GM19467 (cell line): ENCODE data around the gene COLEC11.
"Not testable (repeated sequence)": the region's sequence is repeated elsewhere in the genome, so short reads cannot be mapped to it uniquely, and the experiment has no call there.

Source experiments
- ATAC-seq: cut with Tn5 transposase; IDR thresholded peaks from one replicate; pipeline ENCODE4 v1.9.1; 2021; ENCODE audit warnings: mild to moderate bottlenecking, moderate library complexity; ENCODE audit not compliant: unreplicated experiment

The COLEC11 gene

DNA sequence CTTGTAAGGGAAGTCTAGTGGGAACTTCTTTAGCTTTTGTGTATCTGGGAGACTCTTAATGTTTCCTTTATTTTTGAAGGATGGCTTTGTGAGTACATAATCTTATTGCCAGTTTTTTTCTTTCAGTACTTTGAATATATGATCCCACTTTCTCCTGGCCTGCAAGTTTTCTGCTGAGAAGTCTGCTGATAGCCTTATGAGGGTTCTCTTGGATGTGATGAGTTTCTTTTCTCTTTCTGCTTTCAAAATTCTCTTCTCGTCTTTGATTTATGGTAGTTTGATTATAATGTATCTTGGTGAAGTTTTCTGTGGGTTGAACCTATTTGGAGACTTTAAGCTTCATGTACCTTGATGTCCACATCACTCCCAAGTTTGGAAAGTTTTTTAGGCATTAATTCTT, 28.1 kb downstream of the COLEC11 start:
- no peak for ATAC-seq

DNA sequence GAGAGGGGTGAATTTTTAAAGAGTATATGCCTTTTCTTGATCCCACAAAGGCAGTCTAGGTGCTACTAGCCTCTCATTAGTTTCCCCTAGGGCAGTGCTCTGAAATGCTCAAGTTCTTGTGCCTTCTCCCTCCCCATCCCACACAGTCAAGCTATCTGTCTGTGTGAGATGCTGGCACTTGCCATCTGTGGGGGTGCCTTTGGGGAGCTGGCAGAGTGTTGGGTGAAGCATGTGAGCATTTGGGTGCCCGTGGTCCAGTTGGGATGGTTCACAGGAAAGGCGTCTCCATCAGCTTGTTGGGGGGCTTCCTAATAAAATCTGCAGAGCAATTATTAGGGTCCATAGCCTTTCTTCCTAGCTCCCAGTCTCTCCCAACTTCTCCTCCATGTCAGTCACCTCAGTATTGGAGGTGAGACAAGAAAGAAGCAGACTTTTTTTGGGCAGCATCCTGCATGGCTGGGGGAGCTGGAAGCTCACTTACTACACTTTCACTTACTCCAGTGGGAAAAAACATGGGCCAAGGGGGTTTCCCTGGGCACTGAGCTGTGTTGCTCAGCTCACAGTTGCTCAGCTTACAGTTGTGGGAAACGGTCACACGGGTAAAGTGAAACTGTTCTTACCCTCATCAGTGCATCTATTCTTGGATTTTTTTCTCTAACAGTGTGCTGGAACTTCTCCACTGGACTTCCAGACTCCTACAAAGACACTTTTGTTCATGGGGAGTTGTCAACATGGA, 29.3 kb downstream of the COLEC11 start:
- ATAC-seq, result no peak

- ATAC-seq, result no peak
Measured at GRCh38 chr2:3625186-3625585, 30.3 kb downstream of the COLEC11 start.

DNA sequence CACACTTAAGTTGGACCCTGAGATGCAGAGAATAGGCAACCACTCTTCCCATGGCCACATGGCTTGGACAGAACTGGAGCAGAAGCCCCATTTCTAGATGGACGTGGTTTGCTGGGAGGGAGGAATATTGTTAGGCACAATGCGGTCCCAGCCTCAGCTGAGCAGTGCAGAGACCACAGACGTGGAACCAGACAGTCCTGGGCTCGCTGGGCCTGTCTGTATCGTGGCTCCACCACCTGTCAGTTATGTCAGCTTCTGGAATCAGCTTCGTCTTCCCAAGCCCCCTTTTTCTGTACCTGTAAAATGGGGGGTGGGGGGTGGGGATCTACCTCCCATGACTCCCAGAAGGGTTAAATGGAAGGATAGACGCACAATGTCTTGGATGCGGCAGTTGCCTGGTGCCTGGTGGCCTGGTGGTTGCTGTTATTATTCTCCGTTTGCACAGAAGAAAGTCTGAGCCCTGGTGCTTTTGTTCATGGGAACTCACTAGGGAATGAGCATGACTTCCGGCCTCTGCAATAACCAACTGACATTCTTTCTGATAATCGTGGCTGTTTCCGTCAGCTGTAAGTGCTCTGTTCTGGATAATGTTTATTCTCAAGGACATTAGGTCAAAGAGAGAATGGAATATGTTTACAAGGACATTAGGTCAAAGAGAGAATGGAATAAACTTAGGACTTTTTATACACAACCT, 31.4 kb downstream of the COLEC11 start:
- no peak for ATAC-seq

GRCh38 chr2:3626812-3627499, 32.0 kb downstream of the COLEC11 start:
- no peak for ATAC-seq

DNA sequence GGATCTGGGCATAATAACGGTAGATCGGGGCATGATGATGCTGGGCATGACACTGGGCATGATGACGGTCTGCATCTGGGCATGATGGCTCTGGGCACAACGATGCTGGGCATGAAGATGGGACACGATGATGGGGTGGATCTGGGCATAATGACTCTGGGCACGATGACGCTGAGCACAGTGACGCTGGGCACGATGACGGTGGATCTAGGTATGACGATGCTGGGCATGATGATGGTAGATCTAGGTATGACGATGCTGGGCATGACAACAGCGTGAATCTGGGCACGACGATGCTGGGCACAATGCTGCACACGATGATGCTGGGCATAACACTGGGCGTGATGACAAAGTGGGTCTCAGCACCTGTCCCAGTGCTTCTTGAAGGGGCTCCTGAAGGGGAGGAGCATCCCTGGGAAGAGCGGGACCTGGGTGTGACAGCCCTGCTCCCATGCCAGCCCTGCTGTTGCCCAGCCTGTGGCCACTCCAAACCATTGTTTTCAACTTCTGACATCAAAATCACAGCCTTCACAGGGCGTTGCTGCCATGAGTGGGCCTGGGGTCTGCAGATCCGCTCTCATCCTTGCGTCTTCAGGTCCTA, 32.7 kb downstream of the COLEC11 start:
- ATAC-seq, result no peak

- ATAC-seq, result no peak
Measured at GRCh38 chr2:3628241-3628679, 33.3 kb downstream of the COLEC11 start.

- no peak for ATAC-seq
Measured at GRCh38 chr2:3628800-3629199, 33.9 kb downstream of the COLEC11 start.

- no peak for ATAC-seq
Measured at GRCh38 chr2:3630631-3631030, 35.7 kb downstream of the COLEC11 start.

GRCh38 chr2:3631161-3631850, 36.4 kb downstream of the COLEC11 start:
- no peak for ATAC-seq

DNA sequence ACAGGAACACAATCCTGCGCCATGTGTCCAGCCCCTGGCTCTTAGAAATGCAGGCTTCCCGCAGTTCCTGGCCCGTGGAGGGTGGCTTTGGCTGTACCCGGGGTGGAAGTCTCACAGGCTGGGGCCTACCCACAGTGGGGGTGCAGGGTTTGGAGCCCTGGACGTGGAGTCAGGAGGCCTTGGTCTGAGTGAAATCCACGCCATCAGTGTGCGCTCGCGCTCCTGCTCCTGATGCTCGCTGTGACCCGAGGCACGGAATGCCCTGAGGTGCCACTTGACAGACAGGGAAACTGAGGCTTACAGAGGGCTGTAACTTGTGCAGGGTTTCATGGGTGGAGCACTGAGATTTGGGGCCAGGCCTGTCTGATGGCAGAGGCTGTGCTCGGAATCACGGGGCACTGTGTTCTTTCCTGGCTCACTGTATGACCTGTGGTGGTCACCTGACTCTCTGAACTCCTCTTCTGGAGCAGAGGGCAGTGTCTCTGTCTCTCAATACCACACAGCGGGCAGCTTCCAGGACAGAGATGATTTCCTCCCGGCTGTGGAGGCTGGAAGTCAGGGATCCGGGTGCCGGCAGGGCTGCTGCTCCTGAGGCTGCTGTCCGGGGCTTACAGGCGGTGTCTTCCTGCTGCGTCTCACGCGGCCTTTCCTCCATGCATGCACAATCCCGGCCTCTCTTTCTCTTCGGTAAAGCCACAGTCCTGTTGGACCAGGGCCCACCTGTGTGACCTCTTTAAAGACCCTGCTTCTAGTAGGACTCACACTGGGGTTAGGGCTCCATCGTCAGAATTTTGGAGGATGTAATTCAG, 37.1 kb downstream of the COLEC11 start:
- ATAC-seq, result no peak

DNA sequence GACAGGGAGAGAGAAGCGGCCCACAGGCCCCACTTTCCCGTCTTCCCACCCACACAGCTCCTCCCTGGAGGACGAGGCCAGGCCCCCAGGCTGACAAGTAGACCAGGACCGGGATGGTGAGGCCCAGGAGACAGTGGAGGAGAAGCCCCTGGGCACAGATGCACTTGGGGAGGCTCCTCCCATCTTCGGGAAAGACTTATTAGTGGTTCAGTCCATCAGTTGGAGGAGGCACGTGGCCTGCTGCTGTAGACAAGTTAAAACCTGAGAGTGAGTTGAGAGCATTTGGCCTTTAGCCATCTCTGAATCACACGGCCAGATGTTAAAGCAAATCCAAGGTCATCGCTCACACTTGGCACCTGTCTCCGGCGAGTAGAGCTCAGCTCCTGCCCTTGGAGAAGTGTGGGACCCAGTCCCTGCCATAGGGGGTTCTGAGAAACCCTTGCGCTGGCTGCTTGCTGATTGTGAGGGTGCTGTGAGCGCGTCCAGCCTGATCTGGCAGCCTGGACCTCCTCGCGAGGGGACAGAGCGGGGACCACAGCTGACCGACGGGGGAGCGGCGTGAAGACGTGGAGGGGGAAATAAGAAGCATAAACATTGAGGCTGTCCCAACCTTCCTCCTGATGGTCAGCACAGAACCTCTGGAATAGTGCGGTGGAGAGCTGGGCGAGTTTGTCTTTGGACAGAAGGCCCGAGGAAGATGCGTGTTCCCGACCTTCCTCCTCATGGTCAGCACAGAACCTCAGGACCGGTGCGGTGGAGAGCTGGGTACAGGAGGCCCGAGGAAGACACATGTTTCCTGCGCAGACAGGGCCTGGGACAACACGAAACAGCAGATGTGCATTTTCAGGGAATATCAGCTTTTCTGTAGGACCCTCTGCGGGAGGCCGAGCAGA, 38.4 kb downstream of the COLEC11 start:
- ATAC-seq, result no peak

GRCh38 chr2:3633982-3634595, 39.2 kb downstream of the COLEC11 start:
- no peak for ATAC-seq

GRCh38 chr2:3634596-3635121, 39.7 kb downstream of the COLEC11 start:
- ATAC-seq, result no peak

- no peak for ATAC-seq
Measured at GRCh38 chr2:3635171-3635974, 40.5 kb downstream of the COLEC11 start.

DNA sequence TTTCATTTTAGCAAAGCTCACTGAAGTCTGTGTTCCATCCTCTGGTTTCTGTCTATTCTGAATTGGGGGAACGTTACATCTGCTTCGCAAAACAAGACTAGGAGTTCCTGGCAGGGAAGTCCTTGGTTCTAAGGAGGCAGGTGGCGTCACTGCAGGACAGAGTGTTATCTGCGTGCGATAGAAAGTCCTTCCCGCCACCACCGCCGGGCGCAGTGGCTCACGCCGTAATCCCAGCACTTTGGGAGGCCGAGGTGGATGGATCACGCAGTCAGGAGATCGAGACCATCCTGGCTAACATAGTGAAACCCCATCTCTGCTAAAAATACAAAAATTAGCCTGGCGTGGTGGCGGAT, 41.0 kb downstream of the COLEC11 start:
- ATAC-seq, result not testable (repeated sequence)

GRCh38 chr2:3636586-3637310, 41.8 kb downstream of the COLEC11 start:
- ATAC-seq, result no peak
